Measurements from ENCODE around the gene AP2A2. TPM values are rescaled to one million over a fixed set of nuclear protein-coding genes. Genes with fewer than 3 reads are reported as not detected.

The AP2A2 gene
- total RNA-seq, 1 donor from 2014 or later = 105 TPM

DNA sequence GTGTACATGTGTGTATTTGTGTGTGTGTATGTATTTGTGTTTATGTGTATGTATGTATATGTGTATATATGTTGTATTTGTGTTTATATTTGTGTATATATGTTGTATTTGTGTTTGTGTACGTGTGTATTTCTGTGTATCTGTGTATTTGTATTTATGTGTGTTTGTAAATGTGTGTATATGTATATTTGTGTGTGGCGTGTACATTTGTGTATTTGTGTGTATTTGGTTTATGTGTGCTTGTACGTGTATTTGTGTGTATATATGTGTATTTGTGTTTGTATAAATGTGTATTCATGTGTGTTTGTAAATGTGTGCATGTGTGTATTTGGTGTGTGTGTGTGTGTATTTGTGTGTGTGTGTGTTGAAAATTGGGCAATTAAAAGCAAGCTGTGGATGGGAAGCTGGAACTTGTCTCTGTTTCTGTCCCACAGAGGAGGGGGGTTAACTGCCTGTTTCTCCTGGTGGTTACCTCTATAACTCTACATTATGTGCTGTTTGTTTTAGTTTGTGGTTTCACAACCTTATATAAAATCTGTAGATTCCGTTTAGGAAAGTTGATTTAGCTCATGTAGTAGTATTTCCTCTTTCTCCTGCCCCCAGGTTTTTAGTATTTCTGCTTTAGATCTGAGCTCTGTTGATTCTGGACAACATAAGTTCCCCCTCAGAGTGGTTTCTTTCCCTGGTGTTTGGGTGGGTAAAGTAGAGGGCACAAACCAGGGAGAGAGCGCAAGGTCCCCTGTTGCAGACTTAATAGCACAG lies 28.9 kb downstream of the AP2A2 start:
- no peak for FAIRE-seq
- no peak overlapping the region for H2AFZ ChIP-seq (ENCODE audit: low read depth, low read length)
- peaks cover 90% of the 10 kb centered on the region for H4K20me1 ChIP-seq (ENCODE audit: insufficient read depth, low read length)
- peaks cover 21% of the 10 kb centered on the region for H3K36me3 Mint-ChIP-seq (ENCODE audit: low read depth, unreplicated experiment)
- no peak overlapping the region for H3K4me3 Mint-ChIP-seq (ENCODE audit: unreplicated experiment)
- H3K27ac ChIP-seq (ENCODE audit: low read depth, low read length) = no peak overlapping the region
- no peaks in the 10 kb centered on the region for H3K27me3 Mint-ChIP-seq (ENCODE audit: low read depth, unreplicated experiment)
- H3K27me3 ChIP-seq (ENCODE audit: insufficient read depth, low read length) = no peaks in the 10 kb centered on the region
- peaks cover 34% of the 10 kb centered on the region for H3K4me1 Mint-ChIP-seq (ENCODE audit: low read depth, unreplicated experiment)
- TF ChIP-seq EZH2 (IDR thresholded peaks at IDR 0.05; ENCODE audit: insufficient read depth, low read length) (no peak), CTCF (IDR thresholded peaks at IDR 0.05; ENCODE audit: insufficient read depth, low read depth, low read length) (no peak)
- peak overlapping the region; percentile 58 for H3K27ac Mint-ChIP-seq (ENCODE audit: unreplicated experiment)
- H3K4me3 ChIP-seq (ENCODE audit: insufficient read depth, low read depth, low read length) = no peak overlapping the region
- no peaks in the 10 kb centered on the region for H3K9me3 Mint-ChIP-seq (ENCODE audit: unreplicated experiment)
- H3K9ac ChIP-seq (ENCODE audit: low read length) = no peak overlapping the region
- no peaks in the 10 kb centered on the region for H3K9me3 ChIP-seq (ENCODE audit: insufficient read depth, low read depth, low read length)
- no peak for DNase-seq (ENCODE audit: low read depth)
- no peaks in the 10 kb centered on the region for H3K4me1 ChIP-seq (ENCODE audit: insufficient read depth, low read length)
- no peaks in the 10 kb centered on the region for H3K36me3 ChIP-seq (ENCODE audit: insufficient read depth, low read length)
- no peak overlapping the region for H3K4me2 ChIP-seq (ENCODE audit: low read length)
- H3K79me2 ChIP-seq (ENCODE audit: insufficient read depth, low read length) = peaks cover 73% of the 10 kb centered on the region

- TF ChIP-seq CTCF (IDR thresholded peaks at IDR 0.05; ENCODE audit: insufficient read depth, low read depth, low read length) = no peak
- no peak for TF ChIP-seq EZH2 (IDR thresholded peaks at IDR 0.05; ENCODE audit: insufficient read depth, low read length)
- H3K9me3 ChIP-seq (ENCODE audit: insufficient read depth, low read depth, low read length) = no peaks in the 10 kb centered on the region
- no peak overlapping the region for H3K4me3 ChIP-seq (ENCODE audit: insufficient read depth, low read depth, low read length)
- H2AFZ ChIP-seq (ENCODE audit: low read depth, low read length) = no peak overlapping the region
- no peaks in the 10 kb centered on the region for H3K4me1 ChIP-seq (ENCODE audit: insufficient read depth, low read length)
- H3K27ac ChIP-seq (ENCODE audit: low read depth, low read length) = no peak overlapping the region
- H4K20me1 ChIP-seq (ENCODE audit: insufficient read depth, low read length) = peaks cover 91% of the 10 kb centered on the region
- no peak overlapping the region for H3K4me2 ChIP-seq (ENCODE audit: low read length)
- no peaks in the 10 kb centered on the region for H3K27me3 ChIP-seq (ENCODE audit: insufficient read depth, low read length)
- Mint-ChIP-seq H3K36me3 (ENCODE audit: low read depth, unreplicated experiment) (peaks cover 15% of the 10 kb centered on the region), H3K4me1 (ENCODE audit: low read depth, unreplicated experiment) (peaks cover 34% of the 10 kb centered on the region), H3K4me3 (ENCODE audit: unreplicated experiment) (peak overlapping the region; percentile 31), H3K27me3 (ENCODE audit: low read depth, unreplicated experiment) (no peaks in the 10 kb centered on the region), H3K27ac (ENCODE audit: unreplicated experiment) (peak overlapping the region; percentile 51), H3K9me3 (ENCODE audit: unreplicated experiment) (no peaks in the 10 kb centered on the region)
- H3K9ac ChIP-seq (ENCODE audit: low read length) = no peak overlapping the region
- H3K36me3 ChIP-seq (ENCODE audit: insufficient read depth, low read length) = no peaks in the 10 kb centered on the region
- peaks cover 64% of the 10 kb centered on the region for H3K79me2 ChIP-seq (ENCODE audit: insufficient read depth, low read length)
- FAIRE-seq = no peak
- no peak for DNase-seq (ENCODE audit: low read depth)
Measured at GRCh38 chr11:955154-956063, 29.7 kb downstream of the AP2A2 start.
